ENCODE measurements around the gene DNASE1L3. TPM values are rescaled to one million over a fixed set of nuclear protein-coding genes. Genes with fewer than 3 reads are reported as not detected.

The DNASE1L3 gene
- total and polyA plus RNA-seq, 4 donors: 0.59 to 7.5 (median 2.1) TPM

DNA sequence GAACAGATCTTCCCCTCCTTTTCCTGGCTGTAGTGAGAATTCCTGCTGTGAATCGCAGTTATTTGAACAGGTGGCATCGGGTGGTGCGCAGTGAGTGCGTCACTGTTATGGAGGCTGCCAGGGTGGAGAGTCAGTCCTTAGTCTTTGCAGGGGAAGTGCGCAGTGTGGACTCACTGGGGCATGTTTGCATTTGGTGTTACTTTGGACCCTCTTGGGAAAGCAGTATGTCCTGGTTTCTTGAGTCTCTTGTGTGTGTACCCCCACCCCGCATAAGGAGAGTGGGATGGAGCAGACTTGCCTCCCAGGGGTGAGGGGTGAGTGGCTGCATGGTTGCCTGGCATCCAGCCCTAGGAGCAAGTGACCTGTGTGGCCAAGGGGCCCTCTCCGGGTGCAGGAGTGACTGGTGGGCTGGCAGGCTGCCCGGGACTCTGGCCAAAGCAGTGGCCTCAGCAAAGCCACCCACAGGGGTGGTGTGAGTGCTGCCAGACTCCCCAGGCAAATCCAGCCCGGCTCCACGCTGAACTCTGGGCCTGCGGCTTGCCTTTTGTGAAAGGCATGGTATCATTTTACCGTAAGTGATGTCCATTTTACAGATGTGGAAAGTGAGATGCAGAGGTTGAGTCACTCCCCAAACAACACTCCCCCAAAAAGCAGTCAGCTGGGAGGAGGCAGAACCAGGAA is 46.4 kb downstream of the DNASE1L3 start:
- Histone ChIP-seq H3K27me3 (ENCODE audit: control insufficient read depth, insufficient read depth, low read length) (no peaks in the 10 kb centered on the region), H3K36me3 (ENCODE audit: control insufficient read depth, insufficient read depth, low read length) (peaks cover 28% of the 10 kb centered on the region), H3K9me3 (ENCODE audit: control insufficient read depth, insufficient read depth, low read length) (no peaks in the 10 kb centered on the region), H3K27ac (ENCODE audit: low read depth, low read length) (peak overlapping the region; percentile 76), H3K4me3 (ENCODE audit: low read depth, low read length) (no peak overlapping the region), H3K4me1 (ENCODE audit: control insufficient read depth, insufficient read depth, low read length) (peaks cover 40% of the 10 kb centered on the region)
- DNase-seq (ENCODE audit: low read depth in 4 of 6, low spot score in 6 of 6): peak in 2 of 6 donors; percentile 23 to 71
- 55% methylated on average over 9 of the region's 12 CpGs for WGBS (ENCODE audit: insufficient coverage)

GRCh38 chr3:58163234-58163633 is 47.5 kb downstream of the DNASE1L3 start:
- H3K9me3 ChIP-seq (ENCODE audit: control insufficient read depth, insufficient read depth, low read length): no peaks in the 10 kb centered on the region
- peaks cover 41% of the 10 kb centered on the region for H3K4me1 ChIP-seq (ENCODE audit: control insufficient read depth, insufficient read depth, low read length)
- H3K27me3 ChIP-seq (ENCODE audit: control insufficient read depth, insufficient read depth, low read length): no peaks in the 10 kb centered on the region
- WGBS (ENCODE audit: insufficient coverage): 80% methylated on average over 14 of the region's 14 CpGs
- no peak overlapping the region for H3K4me3 ChIP-seq (ENCODE audit: low read depth, low read length)
- H3K27ac ChIP-seq (ENCODE audit: low read depth, low read length): peak overlapping the region; percentile 76
- DNase-seq (ENCODE audit: low read depth in 4 of 6, low spot score in 6 of 6): no peak
- H3K36me3 ChIP-seq (ENCODE audit: control insufficient read depth, insufficient read depth, low read length): peaks cover 26% of the 10 kb centered on the region

GRCh38 chr3:58161435-58162398 is 49.1 kb downstream of the DNASE1L3 start:
- peaks cover 28% of the 10 kb centered on the region for H3K4me1 ChIP-seq (ENCODE audit: control insufficient read depth, insufficient read depth, low read length)
- no peaks in the 10 kb centered on the region for H3K9me3 ChIP-seq (ENCODE audit: control insufficient read depth, insufficient read depth, low read length)
- no peak overlapping the region for H3K4me3 ChIP-seq (ENCODE audit: low read depth, low read length)
- no peaks in the 10 kb centered on the region for H3K27me3 ChIP-seq (ENCODE audit: control insufficient read depth, insufficient read depth, low read length)
- H3K36me3 ChIP-seq (ENCODE audit: control insufficient read depth, insufficient read depth, low read length): peaks cover 18% of the 10 kb centered on the region
- no peak for DNase-seq (ENCODE audit: low read depth in 4 of 6, low spot score in 6 of 6)
- 89% methylated on average over 9 of the region's 11 CpGs for WGBS (ENCODE audit: insufficient coverage)
- no peak overlapping the region for H3K27ac ChIP-seq (ENCODE audit: low read depth, low read length)

GRCh38 chr3:58160399-58160798 is 50.4 kb downstream of the DNASE1L3 start:
- WGBS (ENCODE audit: insufficient coverage): 100% methylated on average over 1 of the region's 1 CpG
- H3K36me3 ChIP-seq (ENCODE audit: control insufficient read depth, insufficient read depth, low read length): peaks cover 24% of the 10 kb centered on the region

GRCh38 chr3:58158442-58159153 is 52.2 kb downstream of the DNASE1L3 start:
- Histone ChIP-seq H3K36me3 (ENCODE audit: control insufficient read depth, insufficient read depth, low read length) (peaks cover 12% of the 10 kb centered on the region), H3K4me3 (ENCODE audit: low read depth, low read length) (no peak overlapping the region), H3K27me3 (ENCODE audit: control insufficient read depth, insufficient read depth, low read length) (no peaks in the 10 kb centered on the region), H3K9me3 (ENCODE audit: control insufficient read depth, insufficient read depth, low read length) (no peaks in the 10 kb centered on the region), H3K27ac (ENCODE audit: low read depth, low read length) (no peak overlapping the region), H3K4me1 (ENCODE audit: control insufficient read depth, insufficient read depth, low read length) (peaks cover 15% of the 10 kb centered on the region)
- WGBS (ENCODE audit: insufficient coverage): 100% methylated on average over 3 of the region's 7 CpGs
- DNase-seq (ENCODE audit: low read depth in 4 of 6, low spot score in 6 of 6): no peak

More at GRCh38 chr3:58160399-58160798, 50.4 kb downstream of the DNASE1L3 start:
- H3K4me3 ChIP-seq (ENCODE audit: low read depth, low read length): no peak overlapping the region
- no peak for DNase-seq (ENCODE audit: low read depth in 4 of 6, low spot score in 6 of 6)
- no peaks in the 10 kb centered on the region for H3K27me3 ChIP-seq (ENCODE audit: control insufficient read depth, insufficient read depth, low read length)
- no peaks in the 10 kb centered on the region for H3K9me3 ChIP-seq (ENCODE audit: control insufficient read depth, insufficient read depth, low read length)
- peaks cover 26% of the 10 kb centered on the region for H3K4me1 ChIP-seq (ENCODE audit: control insufficient read depth, insufficient read depth, low read length)
- no peak overlapping the region for H3K27ac ChIP-seq (ENCODE audit: low read depth, low read length)

- H3K27me3 ChIP-seq (ENCODE audit: control insufficient read depth, insufficient read depth, low read length): no peaks in the 10 kb centered on the region
- no peaks in the 10 kb centered on the region for H3K9me3 ChIP-seq (ENCODE audit: control insufficient read depth, insufficient read depth, low read length)
- peaks cover 11% of the 10 kb centered on the region for H3K4me1 ChIP-seq (ENCODE audit: control insufficient read depth, insufficient read depth, low read length)
- no peak overlapping the region for H3K27ac ChIP-seq (ENCODE audit: low read depth, low read length)
- DNase-seq (ENCODE audit: low read depth in 4 of 6, low spot score in 6 of 6): peak in 1 of 6 donors; percentile 87
- 42% methylated on average over 8 of the region's 11 CpGs for WGBS (ENCODE audit: insufficient coverage)
- peaks cover 17% of the 10 kb centered on the region for H3K36me3 ChIP-seq (ENCODE audit: control insufficient read depth, insufficient read depth, low read length)
- no peak overlapping the region for H3K4me3 ChIP-seq (ENCODE audit: low read depth, low read length)
These were observed 53.1 kb downstream of the DNASE1L3 start for GRCh38 chr3:58157700-58158099.

DNA sequence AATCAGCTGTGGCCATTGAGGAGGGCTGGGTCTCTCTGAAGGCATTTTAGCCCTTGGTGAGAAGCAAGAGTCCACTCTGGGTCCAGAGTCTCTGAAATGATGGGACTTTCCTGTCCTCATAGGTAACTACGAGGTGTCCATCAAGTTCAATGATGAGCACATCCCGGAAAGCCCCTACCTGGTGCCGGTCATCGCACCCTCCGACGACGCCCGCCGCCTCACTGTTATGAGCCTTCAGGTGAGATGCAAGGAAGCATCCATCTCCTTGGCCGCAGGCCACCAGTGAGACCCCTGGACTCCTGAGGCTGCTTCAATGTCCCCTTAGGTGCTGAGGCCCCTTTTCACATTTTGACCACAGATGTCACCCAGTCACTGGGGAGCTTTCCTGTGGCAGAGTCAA is 54.9 kb downstream of the DNASE1L3 start:
- Histone ChIP-seq H3K27ac (ENCODE audit: low read depth, low read length) (no peak overlapping the region), H3K4me1 (ENCODE audit: control insufficient read depth, insufficient read depth, low read length) (peaks cover 11% of the 10 kb centered on the region), H3K36me3 (ENCODE audit: control insufficient read depth, insufficient read depth, low read length) (peaks cover 24% of the 10 kb centered on the region), H3K27me3 (ENCODE audit: control insufficient read depth, insufficient read depth, low read length) (no peaks in the 10 kb centered on the region), H3K4me3 (ENCODE audit: low read depth, low read length) (no peak overlapping the region), H3K9me3 (ENCODE audit: control insufficient read depth, insufficient read depth, low read length) (no peaks in the 10 kb centered on the region)
- DNase-seq (ENCODE audit: low read depth in 4 of 6, low spot score in 6 of 6): no peak
- WGBS (ENCODE audit: insufficient coverage): 93% methylated on average over 9 of the region's 10 CpGs

GRCh38 chr3:58154626-58155449 is 55.9 kb downstream of the DNASE1L3 start:
- Histone ChIP-seq H3K27me3 (ENCODE audit: control insufficient read depth, insufficient read depth, low read length) (no peaks in the 10 kb centered on the region), H3K36me3 (ENCODE audit: control insufficient read depth, insufficient read depth, low read length) (peaks cover 27% of the 10 kb centered on the region), H3K4me3 (ENCODE audit: low read depth, low read length) (no peak overlapping the region), H3K9me3 (ENCODE audit: control insufficient read depth, insufficient read depth, low read length) (no peaks in the 10 kb centered on the region), H3K4me1 (ENCODE audit: control insufficient read depth, insufficient read depth, low read length) (peaks cover 11% of the 10 kb centered on the region), H3K27ac (ENCODE audit: low read depth, low read length) (no peak overlapping the region)
- WGBS (ENCODE audit: insufficient coverage): 85% methylated on average over 8 of the region's 10 CpGs
- DNase-seq (ENCODE audit: low read depth in 4 of 6, low spot score in 6 of 6): peak in 2 of 6 donors; percentile 60 to 79

GRCh38 chr3:58153371-58153770 is 57.4 kb downstream of the DNASE1L3 start:
- peaks cover 35% of the 10 kb centered on the region for H3K36me3 ChIP-seq (ENCODE audit: control insufficient read depth, insufficient read depth, low read length)
- whole genome bisulfite sequencing (ENCODE audit: insufficient coverage): 98% methylated on average over 16 of the region's 16 CpGs
- no peak overlapping the region for H3K27ac ChIP-seq (ENCODE audit: low read depth, low read length)

More at GRCh38 chr3:58153371-58153770, 57.4 kb downstream of the DNASE1L3 start:
- DNase-seq (ENCODE audit: low read depth in 4 of 6, low spot score in 6 of 6): no peak
- Histone ChIP-seq H3K27me3 (ENCODE audit: control insufficient read depth, insufficient read depth, low read length) (no peaks in the 10 kb centered on the region), H3K4me3 (ENCODE audit: low read depth, low read length) (no peak overlapping the region), H3K9me3 (ENCODE audit: control insufficient read depth, insufficient read depth, low read length) (no peaks in the 10 kb centered on the region), H3K4me1 (ENCODE audit: control insufficient read depth, insufficient read depth, low read length) (peaks cover 7% of the 10 kb centered on the region)
